Mucosa of gallbladder (tissue), 1 donor: ENCODE measurements around the gene COL25A1. TPM values are rescaled to one million over a fixed set of nuclear protein-coding genes. Genes with fewer than 3 reads are reported as not detected.
"Not testable (repeated sequence)": the region's sequence is repeated elsewhere in the genome, so short reads cannot be mapped to it uniquely, and the experiment has no call there.

Experiments used
- DNase-seq: peaks from one replicate; pipeline ENCODE4 v3.0.0-alpha.2; 2020; ENCODE audit warnings: low spot score
- total RNA-seq: library from RNA; stranded (reverse); gene quantifications from one replicate; pipeline ENCODE4 v1.2.1, GENCODE V29; 2021
- donor health status: DM: no; HTN: no; CAD: no.

The COL25A1 gene
- total RNA-seq, 1 donor from 2014 or later: 0.55 TPM

GRCh38 chr4:108906866-108907367 lies 395.5 kb downstream of the COL25A1 start:
- DNase-seq: no peak

GRCh38 chr4:108906006-108906405 lies 396.5 kb downstream of the COL25A1 start:
- DNase-seq: no peak

- DNase-seq: no peak
Measured at GRCh38 chr4:108903464-108904221, 398.8 kb downstream of the COL25A1 start.

GRCh38 chr4:108902769-108903168 lies 399.7 kb downstream of the COL25A1 start:
- no peak for DNase-seq

- DNase-seq: no peak
Measured at GRCh38 chr4:108901291-108901690, 401.2 kb downstream of the COL25A1 start.

- DNase-seq: no peak
Measured at GRCh38 chr4:108900018-108900580, 402.4 kb downstream of the COL25A1 start.

- DNase-seq: no peak
Measured at GRCh38 chr4:108893468-108893867, 409.0 kb downstream of the COL25A1 start.

- no peak for DNase-seq
Measured at GRCh38 chr4:108891896-108892590, 410.4 kb downstream of the COL25A1 start.

GRCh38 chr4:108890484-108890881 lies 412.0 kb downstream of the COL25A1 start:
- DNase-seq: no peak

GRCh38 chr4:108889696-108890483 lies 412.6 kb downstream of the COL25A1 start:
- no peak for DNase-seq

- no peak for DNase-seq
Measured at GRCh38 chr4:108888769-108889168, 413.7 kb downstream of the COL25A1 start.

- DNase-seq: no peak
Measured at GRCh38 chr4:108887034-108887433, 415.4 kb downstream of the COL25A1 start.

- no peak for DNase-seq
Measured at GRCh38 chr4:108885211-108885610, 417.2 kb downstream of the COL25A1 start.

- DNase-seq: no peak
Measured at GRCh38 chr4:108884596-108884995, 417.9 kb downstream of the COL25A1 start.

GRCh38 chr4:108881986-108882385 lies 420.5 kb downstream of the COL25A1 start:
- DNase-seq: no peak

- no peak for DNase-seq
Measured at GRCh38 chr4:108881190-108881589, 421.3 kb downstream of the COL25A1 start.

- no peak for DNase-seq
Measured at GRCh38 chr4:108878806-108879205, 423.7 kb downstream of the COL25A1 start.

GRCh38 chr4:108877821-108878220 lies 424.6 kb downstream of the COL25A1 start:
- DNase-seq: no peak

GRCh38 chr4:108874806-108875205 lies 427.7 kb downstream of the COL25A1 start:
- DNase-seq: no peak

- not testable (repeated sequence) for DNase-seq
Measured at GRCh38 chr4:108869970-108870369, 432.5 kb downstream of the COL25A1 start.

- no peak for DNase-seq
Measured at GRCh38 chr4:108868606-108869227, 433.7 kb downstream of the COL25A1 start.
